K562 (cell line): ENCODE measurements around the gene EFEMP2. TPM values are rescaled to one million over a fixed set of nuclear protein-coding genes. Genes with fewer than 3 reads are reported as not detected.

ENCODE experiments used
- ATF7 ChIP-seq: fragments of 450-650 bp; IDR thresholded peaks from 2 replicates; pipeline ENCODE4 v1.7.1; 2014; ENCODE audit warnings: mild to moderate bottlenecking, moderate library complexity
- BRD4 ChIP-seq: fragments of 200-600 bp; sonication (generic); IDR thresholded peaks from 2 replicates; pipeline ENCODE4 v1.6.1; 2017; ENCODE audit warnings: inconsistent platforms
- CBX2 ChIP-seq: fragments of 200-600 bp; sonication (generic); IDR thresholded peaks from one replicate; pipeline ENCODE4 v1.6.1; 2012; ENCODE audit warnings: mild to moderate bottlenecking, low read length, inconsistent platforms; ENCODE audit not compliant: insufficient read depth, poor library complexity, severe bottlenecking
- DDX20 ChIP-seq: fragments of 450-650 bp; IDR thresholded peaks from 2 replicates; pipeline ENCODE4 v1.6.1; 2016; ENCODE audit warnings: missing genetic modification characterization, low read depth, mild to moderate bottlenecking, missing compliant biosample characterization, moderate library complexity
- DIDO1 ChIP-seq: fragments of 450-650 bp; IDR thresholded peaks from 2 replicates; pipeline ENCODE4 v1.6.1; 2016; ENCODE audit warnings: low read depth, missing biosample characterization, missing genetic modification characterization
- DNMT1 ChIP-seq: fragments of 450-650 bp; IDR thresholded peaks from 2 replicates; pipeline ENCODE4 v1.6.1; 2016; ENCODE audit warnings: antibody characterized with exemption, mild to moderate bottlenecking
- ERF ChIP-seq: fragments of 450-650 bp; formaldehyde crosslinking; IDR thresholded peaks from 2 replicates; pipeline ENCODE4 v1.4.0; 2020; ENCODE audit warnings: mild to moderate bottlenecking, mixed read lengths
- FOS ChIP-seq: IDR thresholded peaks from 3 replicates; pipeline ENCODE4 v1.6.1; 2011; ENCODE audit not compliant: insufficient read length; ENCODE audit errors: extremely low read depth
- GATA2 ChIP-seq: sonication (generic); formaldehyde crosslinking; IDR thresholded peaks from 2 replicates; pipeline ENCODE4 v1.4.0; 2020; ENCODE audit warnings: mild to moderate bottlenecking, missing genetic modification reagents
- HMG20A ChIP-seq: fragments of 450-650 bp; formaldehyde crosslinking; conservative IDR thresholded peaks from 2 replicates; pipeline ENCODE4 v1.4.0; 2020; ENCODE audit warnings: mild to moderate bottlenecking, mixed read lengths
- MXI1 ChIP-seq: IDR thresholded peaks from 2 replicates; pipeline ENCODE4 v1.6.1; 2011; ENCODE audit warnings: low read depth, mild to moderate bottlenecking, improper control_type of control experiment, low read length
- NCOA1 ChIP-seq: fragments of 450-650 bp; IDR thresholded peaks from 2 replicates; pipeline ENCODE4 v1.6.1; 2016; ENCODE audit warnings: low read depth
- NCOR1 ChIP-seq: fragments of 450-650 bp; IDR thresholded peaks from 2 replicates; pipeline ENCODE4 v1.6.1; 2016; ENCODE audit warnings: mild to moderate bottlenecking, moderate library complexity
- PTTG1 ChIP-seq: fragments of 450-650 bp; IDR thresholded peaks from 2 replicates; pipeline ENCODE4 v1.6.1; 2016; ENCODE audit warnings: low read depth, mild to moderate bottlenecking, missing genetic modification characterization, missing compliant biosample characterization
- SLC30A9 ChIP-seq: fragments of 250-450 bp; sonication (Bioruptor Pico); IDR thresholded peaks from 2 replicates; pipeline ENCODE4 v1.8.0; 2022; ENCODE audit warnings: mild to moderate bottlenecking, moderate library complexity
- SMAD4 ChIP-seq: fragments of 250-450 bp; sonication (Bioruptor Pico); conservative IDR thresholded peaks from 2 replicates; pipeline ENCODE4 v1.8.0; 2021; ENCODE audit warnings: inconsistent platforms, mild to moderate bottlenecking, moderate library complexity
- SMARCA5 ChIP-seq: fragments of 450-650 bp; IDR thresholded peaks from 2 replicates; pipeline ENCODE4 v1.6.1; 2016
- SMARCC2 ChIP-seq: fragments of 450-650 bp; IDR thresholded peaks from 2 replicates; pipeline ENCODE4 v1.6.1; 2017; ENCODE audit warnings: antibody characterized with exemption, moderate library complexity, mild to moderate bottlenecking, low read depth
- TFE3 ChIP-seq: fragments of 450-650 bp; formaldehyde crosslinking; IDR thresholded peaks from 2 replicates; pipeline ENCODE4 v1.4.0; 2020; ENCODE audit warnings: mild to moderate bottlenecking, mixed read lengths
- THAP12 ChIP-seq: fragments of 250-450 bp; sonication (Bioruptor Pico); IDR thresholded peaks from 2 replicates; pipeline ENCODE4 v1.9.0; 2021; ENCODE audit warnings: mild to moderate bottlenecking, inconsistent platforms
- ZFP36 ChIP-seq: fragments of 150-350 bp; IDR thresholded peaks from 2 replicates; pipeline ENCODE4 v1.6.1; 2018; ENCODE audit warnings: low read length, low read depth; ENCODE audit not compliant: partially characterized antibody
- ZNF23 ChIP-seq: fragments of 250-450 bp; sonication (Bioruptor Pico); IDR thresholded peaks from 2 replicates; pipeline ENCODE4 v1.4.0; 2020; ENCODE audit warnings: mild to moderate bottlenecking
- ZNF395 ChIP-seq: fragments of 200-800 bp; sonication (Bioruptor generic); IDR thresholded peaks from 2 replicates; pipeline ENCODE4 v1.6.1; 2017; ENCODE audit warnings: missing genetic modification characterization, missing compliant biosample characterization
- ZNF764 ChIP-seq: fragments of 250-450 bp; sonication (Bioruptor Pico); IDR thresholded peaks from 2 replicates; pipeline ENCODE4 v1.4.0; 2020; ENCODE audit warnings: low read depth, mild to moderate bottlenecking, moderate library complexity
- ZNF785 ChIP-seq: fragments of 250-450 bp; sonication (Bioruptor Pico); IDR thresholded peaks from 2 replicates; pipeline ENCODE4 v1.4.0; 2020; ENCODE audit warnings: mild to moderate bottlenecking
- polyA plus RNA-seq, 8 experiments: library from polyadenylated mRNA; depleted of rRNA in 4 of 8; stranded (reverse) in 5 of 8; unstranded in 3 of 8; fragments of >200 nt; fragmentation: Nextera tagmentation in 2 of 8; fragmentation: Illumina TruSeq in 1 of 8; extraction: Ambion mirVana in 2 of 8; extraction: Trizol in 1 of 8; gene quantifications; 2 replicates each; pipeline versions ENCODE4 v1.2.1 to v1.2.3, GENCODE V29; 2011 to 2014; ENCODE audit warnings: inconsistent platforms in 1 of 8, missing spikeins in 1 of 8
- total RNA-seq, 7 experiments: library from RNA; depleted of rRNA in 6 of 7; stranded (reverse); fragments of >200 nt in 6 of 7; fragmentation: Illumina TruSeq in 2 of 7; extraction: Trizol in 2 of 7; gene quantifications; 2 replicates each; pipeline versions ENCODE4 v1.2.1 to v1.2.3, GENCODE V29; 2011 to 2021; ENCODE audit warnings: low replicate concordance in 1 of 7

Gene EFEMP2
- total and polyA plus RNA-seq, 9 of the 15 experiments (the other 6 are each of a cell fraction or from before 2014, with no cell fraction given), result 0.07 to 2.9 (median 0.69) TPM; not detected in 1

- TF ChIP-seq THAP12 (CRISPR knock-in tag), result no peak; the same call in 1 of the 2 replicates
- TF ChIP-seq PTTG1 (tag), result no peak
- TF ChIP-seq MXI1, result no peak; the same call in 1 of the 2 replicates
- TF ChIP-seq BRD4, result no peak; the same call in 1 of the 2 replicates
- peak; percentile 86 for TF ChIP-seq SMAD4 (CRISPR knock-in tag)
- no peak for TF ChIP-seq CBX2
- no peak for TF ChIP-seq ZNF764 (CRISPR knock-in tag)
- peak; percentile 53 for TF ChIP-seq NCOR1
- TF ChIP-seq HMG20A, result no peak
- TF ChIP-seq DDX20 (tag), result no peak
- no peak for TF ChIP-seq FOS
- peak; percentile 67 for TF ChIP-seq ZFP36
- no peak for TF ChIP-seq SLC30A9 (CRISPR knock-in tag)
- TF ChIP-seq DNMT1, result no peak
- no peak for TF ChIP-seq SMARCA5
- no peak for TF ChIP-seq SMARCC2
- TF ChIP-seq GATA2 (CRISPR knock-in tag), result no peak
- no peak for TF ChIP-seq ZNF23
- no peak for TF ChIP-seq ZNF785 (CRISPR knock-in tag)
- peak; percentile 68 for TF ChIP-seq ZNF395
- TF ChIP-seq ATF7, result peak; percentile 99
- TF ChIP-seq TFE3 (CRISPR knock-in tag), result no peak
- TF ChIP-seq DIDO1 (tag), result no peak
- TF ChIP-seq ERF (CRISPR knock-in tag), result no peak
- TF ChIP-seq NCOA1, result no peak
These were observed 27.7 kb upstream of the EFEMP2 start, which contains the start of gene FOSL1 (continued) for GRCh38 chr11:65900125-65900898.
